ENCODE results near the gene IQCK.

- TF ChIP-seq CTCF (IDR thresholded peaks at IDR 0.05; ENCODE audit: extremely low read depth in 1 of 2, insufficient read depth in 1 of 2, low read depth in 1 of 2, low read length in 2 of 2) = peak; percentile 62 to 69
- no peak for TF ChIP-seq POLR2AphosphoS5 (IDR thresholded peaks at IDR 0.05; ENCODE audit: insufficient read depth, low read depth, low read length)
Measured at GRCh38 chr16:19898924-19899604, 181.0 kb downstream of the IQCK start.

All from endothelial cell of umbilical vein (primary cell).